Peyer's patch (tissue), 4 donors: ENCODE results near the gene PFKL.

Experiments used
- POLR2A ChIP-seq, 2 donors: fragments of 450-650 bp; IDR thresholded peaks; one replicate each; pipeline ENCODE4 v1.5.1; 2017; ENCODE audit warnings: antibody characterized with exemption in 2 of 2, mild to moderate bottlenecking in 2 of 2, moderate library complexity in 2 of 2
- TF ChIP-seq, protein P1 (sequence below), 6 experiments: fragments of 450-650 bp in 4 of 6; fragments of 200-600 bp in 2 of 6; sonication (generic) in 1 of 6; IDR thresholded peaks; one replicate each; pipeline ENCODE4 v1.5.1; 2017 to 2019; ENCODE audit warnings: antibody characterized with exemption in 6 of 6, mild to moderate bottlenecking in 3 of 6, moderate library complexity in 1 of 6

DNA sequence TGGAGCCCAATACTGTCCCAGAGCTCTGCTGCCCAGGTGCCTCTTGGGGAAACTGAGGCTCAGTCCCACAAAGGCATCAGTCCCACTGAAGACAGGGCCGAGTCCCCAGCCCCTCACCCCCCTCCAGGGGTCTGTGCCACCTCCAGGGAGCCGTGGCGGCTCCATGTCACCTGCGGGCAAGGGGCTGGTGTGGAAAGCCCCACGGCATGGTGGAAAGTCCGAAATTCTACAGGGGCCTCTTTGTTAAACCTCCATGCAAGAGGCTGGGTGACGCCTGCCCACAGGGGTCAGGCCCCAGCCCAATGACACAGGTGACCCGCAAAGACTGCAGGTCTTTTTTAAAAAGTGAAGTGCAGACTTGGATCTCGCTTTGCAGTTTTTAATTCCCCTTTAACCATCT, 17.5 kb upstream of the PFKL start:
- TF ChIP-seq, protein P1, sequence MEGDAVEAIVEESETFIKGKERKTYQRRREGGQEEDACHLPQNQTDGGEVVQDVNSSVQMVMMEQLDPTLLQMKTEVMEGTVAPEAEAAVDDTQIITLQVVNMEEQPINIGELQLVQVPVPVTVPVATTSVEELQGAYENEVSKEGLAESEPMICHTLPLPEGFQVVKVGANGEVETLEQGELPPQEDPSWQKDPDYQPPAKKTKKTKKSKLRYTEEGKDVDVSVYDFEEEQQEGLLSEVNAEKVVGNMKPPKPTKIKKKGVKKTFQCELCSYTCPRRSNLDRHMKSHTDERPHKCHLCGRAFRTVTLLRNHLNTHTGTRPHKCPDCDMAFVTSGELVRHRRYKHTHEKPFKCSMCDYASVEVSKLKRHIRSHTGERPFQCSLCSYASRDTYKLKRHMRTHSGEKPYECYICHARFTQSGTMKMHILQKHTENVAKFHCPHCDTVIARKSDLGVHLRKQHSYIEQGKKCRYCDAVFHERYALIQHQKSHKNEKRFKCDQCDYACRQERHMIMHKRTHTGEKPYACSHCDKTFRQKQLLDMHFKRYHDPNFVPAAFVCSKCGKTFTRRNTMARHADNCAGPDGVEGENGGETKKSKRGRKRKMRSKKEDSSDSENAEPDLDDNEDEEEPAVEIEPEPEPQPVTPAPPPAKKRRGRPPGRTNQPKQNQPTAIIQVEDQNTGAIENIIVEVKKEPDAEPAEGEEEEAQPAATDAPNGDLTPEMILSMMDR (IDR thresholded peaks at IDR 0.05): no peak
- TF ChIP-seq POLR2A (IDR thresholded peaks at IDR 0.05): no peak
